ENCODE measurements around the gene DLEC1.

DLEC1 gene

GRCh38 chr3:38039101-38039898 lies at the start of gene DLEC1:
Gene DLEC1, plus strand, starts transcription at chr3:38039208. Its CDS starts 18 bp downstream, at chr3:38039226.
- TF ChIP-seq CTCF (conservative IDR thresholded peaks at IDR 0.05) = no peak
- TF ChIP-seq ZFX (IDR thresholded peaks at IDR 0.05) = no peak
- H3K27ac ChIP-seq = no peak within 1 kb of the TSS

GRCh38 chr3:37989821-37990480 lies 49.1 kb upstream of the DLEC1 start:
- TF ChIP-seq ZFX (IDR thresholded peaks at IDR 0.05) (no peak), CTCF (conservative IDR thresholded peaks at IDR 0.05) (no peak)
- no peak overlapping the region for H3K27ac ChIP-seq

GRCh38 chr3:37990527-37990926 lies 48.5 kb upstream of the DLEC1 start, which contains the start of gene VILL:
Gene VILL, plus strand, starts transcription at chr3:37990786. Its CDS starts 2,887 bp downstream, at chr3:37993673.
- TF ChIP-seq CTCF (conservative IDR thresholded peaks at IDR 0.05) = no peak
- TF ChIP-seq ZFX (IDR thresholded peaks at IDR 0.05) = no peak
- no peak within 1 kb of the TSS for H3K27ac ChIP-seq

GRCh38 chr3:37991109-37991508 lies 47.9 kb upstream of the DLEC1 start:
- TF ChIP-seq ZFX (IDR thresholded peaks at IDR 0.05) (no peak), CTCF (conservative IDR thresholded peaks at IDR 0.05) (no peak)
- H3K27ac ChIP-seq = no peak overlapping the region

GRCh38 chr3:37991823-37992222 lies 47.2 kb upstream of the DLEC1 start:
- H3K27ac ChIP-seq = no peak overlapping the region
- TF ChIP-seq CTCF (conservative IDR thresholded peaks at IDR 0.05) = no peak
- TF ChIP-seq ZFX (IDR thresholded peaks at IDR 0.05) = no peak

- H3K27ac ChIP-seq = no peak overlapping the region
Observed at GRCh38 chr3:37992271-37993066, 46.5 kb upstream of the DLEC1 start.

More at GRCh38 chr3:37992271-37993066, 46.5 kb upstream of the DLEC1 start:
- TF ChIP-seq CTCF (conservative IDR thresholded peaks at IDR 0.05) (no peak), ZFX (IDR thresholded peaks at IDR 0.05) (no peak)
